AG04450 (cell line): ENCODE data around the gene PCNA. TPM values are rescaled to one million over a fixed set of nuclear protein-coding genes. Genes with fewer than 3 reads are reported as not detected.

Source experiments
- CTCF ChIA-PET: fragments of 300-600, 350-600 bp; formaldehyde crosslinking; extraction: SDS; loops from one replicate; lab custom pipeline; 2022; ENCODE audit warnings: antibody characterized with exemption, inconsistent platforms; lab: Charles Lee
- POLR2A ChIA-PET: fragments of 350-600 bp; formaldehyde crosslinking; extraction: SDS; loops from one replicate; lab custom pipeline; 2021; ENCODE audit warnings: antibody characterized with exemption, inconsistent platforms; lab: Yijun Ruan, JAX
- DNase-seq: peaks from one replicate; pipeline ENCODE4 v3.0.0-alpha.2; 2011; ENCODE audit warnings: low read depth, low spot score
- H3K27ac ChIP-seq: one replicate; pipeline ENCODE4 v1.5.1; 2012; ENCODE audit warnings: low read depth, low read length, control low read depth
- H3K27me3 ChIP-seq: one replicate; pipeline ENCODE4 v1.6.0; 2012; ENCODE audit warnings: low read length; ENCODE audit not compliant: control insufficient read depth, insufficient read depth
- H3K4me3 ChIP-seq: 2 replicates; pipeline ENCODE4 v1.5.1; 2011; ENCODE audit warnings: mild to moderate bottlenecking, low read depth, low read length, control low read depth
- H3K9me3 ChIP-seq: 2 replicates; pipeline ENCODE4 v1.5.1; 2012; ENCODE audit warnings: low read length; ENCODE audit not compliant: control insufficient read depth, insufficient read depth
- polyA plus RNA-seq: library from polyadenylated mRNA; depleted of rRNA; stranded (reverse); fragments of >200 nt; gene quantifications from 2 replicates; pipeline ENCODE4 v1.2.3, GENCODE V29; 2011
- TF ChIP-seq, protein P1 (sequence below): IDR thresholded peaks from 2 replicates; pipeline ENCODE4 v1.5.1; 2011; ENCODE audit warnings: low read depth, low read length, control low read depth, inconsistent platforms

The PCNA gene
- polyA plus RNA-seq, 1 experiment: 134 TPM

DNA sequence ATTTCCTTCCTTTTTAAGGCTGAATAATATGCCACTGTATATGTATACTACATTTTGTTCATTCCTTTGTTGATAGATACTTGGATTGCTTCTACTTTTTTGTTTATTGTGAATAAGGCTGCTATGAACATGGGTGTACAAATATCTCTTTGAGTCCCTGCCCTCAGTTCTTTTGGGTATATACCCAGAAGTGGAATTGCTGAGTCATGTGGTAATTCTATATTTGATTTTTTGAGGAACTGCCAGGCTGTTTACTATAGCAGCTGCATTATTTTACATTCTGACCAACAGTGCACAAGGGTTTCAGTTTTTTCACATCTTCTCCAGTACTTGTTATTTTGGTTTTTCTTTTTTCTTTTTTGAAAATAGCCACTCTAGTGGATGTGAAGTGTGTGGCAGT lies 41.1 kb upstream of the PCNA start:
- Histone ChIP-seq H3K27me3 (no peaks in the 10 kb centered on the region), H3K9me3 (no peaks in the 10 kb centered on the region; the same call in 1 of the 2 replicates), H3K4me3 (no peak overlapping the region), H3K27ac (no peak overlapping the region)
- DNase-seq: no peak
- TF ChIP-seq, protein P1, sequence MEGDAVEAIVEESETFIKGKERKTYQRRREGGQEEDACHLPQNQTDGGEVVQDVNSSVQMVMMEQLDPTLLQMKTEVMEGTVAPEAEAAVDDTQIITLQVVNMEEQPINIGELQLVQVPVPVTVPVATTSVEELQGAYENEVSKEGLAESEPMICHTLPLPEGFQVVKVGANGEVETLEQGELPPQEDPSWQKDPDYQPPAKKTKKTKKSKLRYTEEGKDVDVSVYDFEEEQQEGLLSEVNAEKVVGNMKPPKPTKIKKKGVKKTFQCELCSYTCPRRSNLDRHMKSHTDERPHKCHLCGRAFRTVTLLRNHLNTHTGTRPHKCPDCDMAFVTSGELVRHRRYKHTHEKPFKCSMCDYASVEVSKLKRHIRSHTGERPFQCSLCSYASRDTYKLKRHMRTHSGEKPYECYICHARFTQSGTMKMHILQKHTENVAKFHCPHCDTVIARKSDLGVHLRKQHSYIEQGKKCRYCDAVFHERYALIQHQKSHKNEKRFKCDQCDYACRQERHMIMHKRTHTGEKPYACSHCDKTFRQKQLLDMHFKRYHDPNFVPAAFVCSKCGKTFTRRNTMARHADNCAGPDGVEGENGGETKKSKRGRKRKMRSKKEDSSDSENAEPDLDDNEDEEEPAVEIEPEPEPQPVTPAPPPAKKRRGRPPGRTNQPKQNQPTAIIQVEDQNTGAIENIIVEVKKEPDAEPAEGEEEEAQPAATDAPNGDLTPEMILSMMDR: no peak
- CTCF ChIA-PET: interaction anchor here (1.5 kb wide), 1 partner anchor 32 kb away, joined by 8 read pairs; no protein-coding TSS in a partner anchor
- POLR2A ChIA-PET: no interaction called here

DNA sequence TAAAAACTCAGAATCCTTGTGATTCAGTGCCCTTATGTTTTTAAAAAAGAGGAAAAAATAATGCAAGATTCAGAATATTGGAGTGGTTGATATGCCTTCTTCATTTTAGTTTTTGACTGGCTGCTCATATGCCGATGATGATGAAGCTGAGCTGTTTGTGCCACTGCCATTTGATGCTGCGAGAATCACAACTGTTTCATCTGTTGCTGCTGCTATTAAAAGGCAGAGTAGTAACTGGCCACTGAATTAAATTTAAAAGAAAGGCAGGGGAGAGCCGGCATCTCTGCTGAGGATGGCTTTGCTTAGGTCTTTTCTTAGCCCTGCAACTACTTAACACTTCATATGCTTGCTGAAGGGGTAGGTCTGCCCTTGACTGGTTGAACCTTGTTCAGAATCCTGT lies 40.2 kb upstream of the PCNA start:
- POLR2A ChIA-PET: no interaction called here
- TF ChIP-seq, protein P1: no peak
- CTCF ChIA-PET: no interaction called here
- H3K9me3 ChIP-seq: no peaks in the 10 kb centered on the region; the same call in 1 of the 2 replicates
- no peak overlapping the region for H3K27ac ChIP-seq
- H3K4me3 ChIP-seq: no peak overlapping the region
- H3K27me3 ChIP-seq: no peaks in the 10 kb centered on the region
- no peak for DNase-seq

DNA sequence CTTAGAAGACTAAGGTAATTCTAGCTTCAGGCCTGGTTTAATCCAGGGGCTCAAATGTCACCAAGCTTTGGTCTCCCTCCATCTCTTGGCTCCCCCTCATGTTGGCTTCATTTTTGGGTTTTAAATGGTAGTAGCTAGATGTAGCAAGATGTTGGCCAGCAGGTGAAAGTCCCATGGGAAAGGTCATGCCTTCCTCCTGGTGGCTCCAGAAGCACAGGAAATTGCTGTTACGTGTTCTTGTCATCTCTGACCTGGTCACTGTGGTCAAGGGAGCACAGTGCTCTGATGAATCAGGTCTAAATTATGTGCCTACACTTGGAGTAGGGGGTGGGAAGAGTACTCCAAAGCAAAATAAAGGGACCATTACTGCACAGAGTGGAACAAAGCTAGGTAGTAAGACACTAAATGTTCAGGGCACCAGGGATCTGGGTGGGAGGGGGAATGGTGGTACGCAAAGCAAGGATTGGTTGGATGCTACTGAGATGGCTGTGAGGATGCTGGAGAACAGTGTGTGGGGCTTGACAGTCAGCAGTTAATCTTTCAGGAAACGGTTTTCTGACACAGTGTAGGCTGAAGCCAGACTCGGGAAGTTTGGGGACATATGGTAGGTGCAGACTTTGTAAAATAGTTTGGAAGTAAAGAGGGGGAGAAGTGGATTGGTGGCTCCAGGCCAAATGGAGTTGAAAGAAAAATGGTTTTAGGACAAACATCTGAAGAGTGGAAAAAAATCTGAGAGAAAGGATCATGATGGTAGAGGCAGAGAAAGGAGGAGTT lies 37.1 kb upstream of the PCNA start:
- DNase-seq: no peak
- Histone ChIP-seq H3K27me3 (no peaks in the 10 kb centered on the region), H3K4me3 (no peak overlapping the region), H3K27ac (no peak overlapping the region), H3K9me3 (no peaks in the 10 kb centered on the region; the same call in 1 of the 2 replicates)
- CTCF ChIA-PET: interaction anchor here (1.1 to 5.3 kb wide), 4 partner anchors 26 to 66 kb away, joined by 3 to 41 read pairs (median 7); partner anchors contain the start of gene CDS2
- TF ChIP-seq, protein P1: no peak
- POLR2A ChIA-PET: interaction anchor here (1.3 kb wide), 1 partner anchor 30 kb away, joined by 5 read pairs; the partner anchor contains the start of gene CDS2

DNA sequence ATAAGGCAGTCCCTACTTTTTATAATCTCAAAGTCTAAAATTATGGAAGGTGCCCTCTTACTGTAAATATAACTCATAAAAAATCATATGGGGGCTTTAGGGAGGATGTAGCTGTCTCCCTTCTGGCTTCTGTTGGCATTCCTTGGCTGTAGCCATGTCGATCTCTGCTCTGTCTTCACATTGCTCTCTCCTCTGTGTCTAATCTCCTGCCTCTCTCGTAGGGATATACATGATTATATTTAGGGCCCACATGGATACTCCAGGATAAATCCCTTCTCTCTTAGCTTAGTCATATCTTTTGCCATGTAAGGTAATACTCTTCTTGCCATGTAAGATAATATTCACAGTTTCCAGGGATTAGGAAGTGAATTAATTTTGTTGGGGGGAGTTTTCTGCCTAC lies 35.6 kb upstream of the PCNA start:
- POLR2A ChIA-PET: interaction anchor here (0.5 kb wide), 1 partner anchor 73 kb away, joined by 9 read pairs; no protein-coding TSS in a partner anchor

More for the DNA sequence above, 35.6 kb upstream of the PCNA start:
- Histone ChIP-seq H3K9me3 (no peaks in the 10 kb centered on the region; the same call in none of the 2 replicates), H3K27ac (no peak overlapping the region), H3K4me3 (no peak overlapping the region), H3K27me3 (no peaks in the 10 kb centered on the region)
- no peak for DNase-seq
- TF ChIP-seq, protein P1: no peak
- CTCF ChIA-PET: interaction anchor here (0.6 to 5.3 kb wide), 6 partner anchors 22 to 68 kb away, joined by 3 to 41 read pairs (median 8); partner anchors contain the start of gene CDS2
